Astrocyte of the spinal cord (primary cell): Measurements from ENCODE around the gene CACNA1C.
A peak's percentile ranks its signal among the peaks of the same experiment; 100 is the strongest.

Experiments
- DNase-seq: peaks from one replicate; pipeline ENCODE4 v3.0.0; 2011; ENCODE audit warnings: low read depth, low spot score
- H3K4me3 ChIP-seq: 2 replicates; pipeline ENCODE4 v1.5.1; 2011; ENCODE audit warnings: low read depth, mild to moderate bottlenecking, low read length, moderate library complexity
- in situ Hi-C: cut with HindIII; loops from 2 replicates; pipeline ENCODE4 v1.10.0; 2017; ENCODE audit warnings: low sequenced_read_pairs
- TF ChIP-seq, protein P1 (sequence below): IDR thresholded peaks from 2 replicates; pipeline ENCODE4 v1.5.1; 2012; ENCODE audit warnings: low read depth, mild to moderate bottlenecking, low read length, inconsistent platforms

CACNA1C gene

DNA sequence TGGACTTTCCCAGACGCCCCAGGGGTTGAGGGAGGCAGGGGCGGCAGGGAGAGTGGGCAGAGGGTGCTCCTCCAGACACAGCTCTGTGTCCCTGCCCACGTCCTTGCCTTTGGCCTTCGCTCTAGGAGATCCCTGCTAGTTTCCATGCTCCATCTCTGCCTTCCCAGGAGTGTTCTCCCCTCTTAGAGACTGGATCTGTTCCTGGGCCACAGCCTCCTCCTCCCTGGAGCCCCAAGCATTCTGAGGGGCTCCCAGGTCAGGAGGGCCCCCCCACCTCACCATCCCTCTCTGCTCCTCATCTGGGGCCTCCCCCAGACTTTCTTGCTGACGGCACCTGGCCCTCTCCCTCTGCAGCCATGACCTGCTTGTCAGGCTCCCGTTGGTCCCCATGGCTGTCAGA, 526.0 kb downstream of the CACNA1C start:
- in situ Hi-C loops = no loop called here
- no peak for DNase-seq
- H3K4me3 ChIP-seq = no peak overlapping the region
- TF ChIP-seq, protein P1, sequence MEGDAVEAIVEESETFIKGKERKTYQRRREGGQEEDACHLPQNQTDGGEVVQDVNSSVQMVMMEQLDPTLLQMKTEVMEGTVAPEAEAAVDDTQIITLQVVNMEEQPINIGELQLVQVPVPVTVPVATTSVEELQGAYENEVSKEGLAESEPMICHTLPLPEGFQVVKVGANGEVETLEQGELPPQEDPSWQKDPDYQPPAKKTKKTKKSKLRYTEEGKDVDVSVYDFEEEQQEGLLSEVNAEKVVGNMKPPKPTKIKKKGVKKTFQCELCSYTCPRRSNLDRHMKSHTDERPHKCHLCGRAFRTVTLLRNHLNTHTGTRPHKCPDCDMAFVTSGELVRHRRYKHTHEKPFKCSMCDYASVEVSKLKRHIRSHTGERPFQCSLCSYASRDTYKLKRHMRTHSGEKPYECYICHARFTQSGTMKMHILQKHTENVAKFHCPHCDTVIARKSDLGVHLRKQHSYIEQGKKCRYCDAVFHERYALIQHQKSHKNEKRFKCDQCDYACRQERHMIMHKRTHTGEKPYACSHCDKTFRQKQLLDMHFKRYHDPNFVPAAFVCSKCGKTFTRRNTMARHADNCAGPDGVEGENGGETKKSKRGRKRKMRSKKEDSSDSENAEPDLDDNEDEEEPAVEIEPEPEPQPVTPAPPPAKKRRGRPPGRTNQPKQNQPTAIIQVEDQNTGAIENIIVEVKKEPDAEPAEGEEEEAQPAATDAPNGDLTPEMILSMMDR = no peak

DNA sequence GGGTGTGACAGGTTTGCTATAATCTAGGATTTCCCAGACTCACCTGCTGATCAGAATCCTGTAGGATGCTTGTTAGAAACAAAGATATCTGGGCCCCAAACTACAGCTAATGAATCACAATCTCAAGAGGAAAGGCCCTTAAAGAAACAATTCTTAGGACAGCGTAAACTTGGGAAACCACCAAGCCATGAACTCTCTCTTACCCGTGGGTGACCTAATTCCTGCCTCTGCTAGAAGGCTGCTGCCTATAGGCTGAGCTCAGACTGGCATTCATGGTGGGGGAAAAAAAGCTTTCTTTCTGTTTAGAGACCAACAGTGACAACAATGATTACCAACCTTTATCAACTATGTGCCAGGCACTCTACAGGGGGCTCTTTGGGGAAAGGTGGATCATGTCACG, 528.0 kb downstream of the CACNA1C start:
- in situ Hi-C loops = no loop called here
- TF ChIP-seq, protein P1 = no peak
- no peak overlapping the region for H3K4me3 ChIP-seq
- DNase-seq = peak; percentile 14

DNA sequence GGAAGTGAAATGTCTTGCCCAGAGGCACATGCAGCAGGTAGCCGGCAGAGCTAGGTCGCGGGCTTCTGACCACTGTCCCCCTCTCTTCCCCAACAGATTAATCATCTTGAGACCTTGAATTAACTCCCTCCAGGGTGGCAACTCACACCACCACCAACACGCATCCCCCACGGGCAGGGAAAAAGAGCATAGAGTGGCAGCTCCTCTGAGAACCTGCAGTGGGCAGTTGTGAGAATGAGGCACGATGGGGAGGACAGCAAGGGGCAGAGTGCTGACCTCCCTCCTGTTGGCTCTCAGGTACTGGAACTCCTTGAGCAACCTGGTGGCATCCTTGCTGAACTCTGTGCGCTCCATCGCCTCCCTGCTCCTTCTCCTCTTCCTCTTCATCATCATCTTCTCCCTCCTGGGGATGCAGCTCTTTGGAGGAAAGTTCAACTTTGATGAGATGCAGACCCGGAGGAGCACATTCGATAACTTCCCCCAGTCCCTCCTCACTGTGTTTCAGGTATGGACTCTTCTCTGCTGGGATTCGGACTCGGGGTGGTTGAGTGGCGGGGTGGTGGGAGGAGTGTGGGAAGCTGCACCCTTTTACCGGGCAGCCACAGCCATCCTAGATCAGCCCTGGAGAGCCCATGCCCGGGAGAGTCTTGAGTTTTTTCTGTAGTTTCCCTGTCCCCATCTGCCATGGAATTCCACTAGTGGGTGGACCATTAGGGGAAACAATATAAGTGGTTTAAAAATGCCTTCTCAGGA, 528.7 kb downstream of the CACNA1C start:
- DNase-seq = no peak
- in situ Hi-C loops = no loop called here
- H3K4me3 ChIP-seq = no peak overlapping the region
- TF ChIP-seq, protein P1 = no peak

DNA sequence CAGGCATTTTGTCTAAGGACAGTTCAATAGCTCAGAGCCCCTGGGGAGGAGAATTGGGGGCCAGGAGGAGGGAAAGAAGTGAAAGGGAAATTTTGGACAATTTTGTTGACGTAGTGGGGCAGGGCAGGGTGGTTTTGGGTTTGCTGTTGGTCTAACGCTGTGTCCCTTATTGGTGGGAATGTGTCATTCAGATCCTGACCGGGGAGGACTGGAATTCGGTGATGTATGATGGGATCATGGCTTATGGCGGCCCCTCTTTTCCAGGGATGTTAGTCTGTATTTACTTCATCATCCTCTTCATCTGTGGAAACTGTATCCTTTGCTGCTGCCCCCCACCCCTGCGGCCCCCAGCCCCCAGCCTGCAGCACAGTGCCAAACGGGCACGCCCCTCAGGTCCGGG, 529.8 kb downstream of the CACNA1C start:
- DNase-seq = no peak
- TF ChIP-seq, protein P1 = no peak
- in situ Hi-C loops = no loop called here
- no peak overlapping the region for H3K4me3 ChIP-seq

DNA sequence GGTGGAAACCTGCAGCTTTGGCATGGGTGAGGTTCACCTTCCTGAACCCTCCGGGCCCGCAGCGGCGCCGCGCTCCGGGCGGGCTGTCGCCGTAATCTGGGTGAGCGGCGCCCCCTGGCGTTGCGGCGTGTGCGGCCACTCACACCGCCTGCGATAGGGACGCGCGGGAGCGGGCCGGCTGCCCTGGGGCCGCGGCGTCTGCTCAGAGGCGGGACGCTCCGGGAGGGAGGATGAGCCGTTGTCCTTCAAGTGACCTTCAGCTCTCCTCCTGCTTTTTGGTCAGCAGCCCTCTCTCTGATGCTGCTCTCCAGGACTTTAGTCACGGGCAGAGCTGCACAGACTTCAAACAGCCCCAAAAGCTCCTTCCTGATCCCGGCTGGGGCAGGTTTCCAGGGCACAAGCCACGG, 530.3 kb downstream of the CACNA1C start:
- DNase-seq = peak; percentile 28
- no peak overlapping the region for H3K4me3 ChIP-seq
- in situ Hi-C loops = no loop called here
- TF ChIP-seq, protein P1 = peak; percentile 71

DNA sequence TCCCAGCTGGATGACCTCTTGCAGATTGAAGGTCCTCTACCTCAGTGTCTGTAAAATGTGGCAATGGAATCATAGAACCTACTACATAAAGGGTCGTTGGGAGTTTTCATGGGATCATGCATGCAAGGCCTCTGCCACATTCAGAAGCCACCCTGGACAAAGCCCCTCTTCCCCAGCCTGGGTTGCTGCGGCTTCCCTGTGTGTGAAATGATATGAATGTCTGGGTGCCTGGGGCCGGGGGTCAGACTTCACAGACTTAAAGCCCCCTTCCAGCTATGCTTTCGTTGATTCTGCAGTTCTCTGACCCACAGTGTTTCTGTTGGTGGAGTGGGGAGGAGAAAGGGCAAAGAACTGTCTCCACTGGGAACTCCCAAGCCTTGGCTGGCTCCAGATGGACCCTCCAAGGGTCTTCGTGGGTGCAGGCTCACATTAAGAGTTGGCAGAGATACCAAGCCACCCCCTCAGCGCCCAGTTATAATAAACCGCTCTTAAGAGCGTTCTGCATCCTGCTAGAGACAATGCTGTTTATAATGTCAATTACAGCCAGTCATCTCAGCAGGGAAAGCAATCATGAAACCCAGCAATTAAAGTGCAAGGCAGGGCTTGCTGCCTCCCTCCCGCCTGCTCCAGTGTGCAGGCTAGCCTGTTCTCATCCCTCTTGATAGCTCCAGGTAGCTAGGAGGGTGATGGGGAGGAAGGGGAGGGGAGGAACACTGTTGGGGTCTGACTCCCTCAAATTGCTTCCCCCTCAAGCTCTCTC, 531.0 kb downstream of the CACNA1C start:
- TF ChIP-seq, protein P1 = no peak
- H3K4me3 ChIP-seq = no peak overlapping the region
- no peak for DNase-seq
- in situ Hi-C loops = no loop called here
